Gastroesophageal sphincter (tissue), 4 donors: ENCODE measurements around the gene PTHLH. TPM values are rescaled to one million over a fixed set of nuclear protein-coding genes. Genes with fewer than 3 reads are reported as not detected.

Source experiments
- ATAC-seq: fragments of 150-250 bp; one replicate; pipeline ENCODE4 v1.9.1; 2016; ENCODE audit warnings: mild to moderate bottlenecking, moderate library complexity
- H3K27ac ChIP-seq, 4 donors: fragments of 200-600 bp; sonication (generic) in 3 of 4; 1 replicate in 3 of 4; 2 replicates in 1 of 4; pipeline ENCODE4 v1.5.1; 2016 to 2019
- H3K27me3 ChIP-seq: fragments of 200-600 bp; sonication (generic); one replicate; pipeline ENCODE4 v1.5.1; 2019
- H3K36me3 ChIP-seq, 2 donors: fragments of 200-600 bp; sonication (generic); one replicate each; pipeline ENCODE4 v1.5.1; 2019; ENCODE audit warnings: control low read depth in 1 of 2
- H3K4me1 ChIP-seq, 3 donors: fragments of 200-600 bp; sonication (generic); 1 replicate in 2 of 3; 2 replicates in 1 of 3; pipeline ENCODE4 v1.5.1; 2016 to 2019; ENCODE audit warnings: control low read depth in 2 of 3
- H3K4me3 ChIP-seq, 2 donors: fragments of 200-600 bp; sonication (generic); one replicate each; pipeline ENCODE4 v1.5.1; 2019; ENCODE audit warnings: mild to moderate bottlenecking in 1 of 2, moderate library complexity in 1 of 2
- H3K9me3 ChIP-seq, 3 donors: fragments of 200-600 bp; sonication (generic); one replicate each; pipeline ENCODE4 v1.5.1; 2017 to 2019; ENCODE audit warnings: control low read depth in 2 of 3
- EP300 ChIP-seq: sonication (generic); formaldehyde crosslinking; IDR thresholded peaks from one replicate; pipeline ENCODE4 v1.6.1; 2017; ENCODE audit warnings: antibody characterized with exemption, mild to moderate bottlenecking
- POLR2A ChIP-seq, 2 donors: fragments of 450-650 bp; IDR thresholded peaks; one replicate each; pipeline ENCODE4 v1.6.1; 2017; ENCODE audit warnings: antibody characterized with exemption in 2 of 2, mild to moderate bottlenecking in 2 of 2, moderate library complexity in 1 of 2
- POLR2AphosphoS5 ChIP-seq: sonication (generic); formaldehyde crosslinking; IDR thresholded peaks from one replicate; pipeline ENCODE4 v1.6.1; 2017; ENCODE audit warnings: antibody characterized with exemption
- WGBS, 2 donors: methylation state at CpG; one replicate each; pipeline ENCODE4 v1.1.5; 2018; ENCODE audit warnings: low coverage in 1 of 2; 5-methylcytosine and 5-hydroxymethylcytosine counted together
- total RNA-seq, 4 donors: library from RNA; depleted of rRNA; stranded (reverse); fragments of >200 nt; gene quantifications; one replicate each; pipeline ENCODE4 v1.1.0, GENCODE V29; 2016
- TF ChIP-seq, protein P1 (sequence below), 4 experiments: fragments of 200-600 bp in 2 of 4; fragments of 450-650 bp in 2 of 4; sonication (generic) in 1 of 4; IDR thresholded peaks; one replicate each; pipeline ENCODE4 v1.5.1; 2017 to 2019; ENCODE audit warnings: antibody characterized with exemption in 4 of 4, mild to moderate bottlenecking in 2 of 4, moderate library complexity in 2 of 4

Gene PTHLH
- total RNA-seq, 4 donors from 2014 or later, result 0.47 to 3.3 (median 1.9) TPM

- Histone ChIP-seq H3K4me3 (no peak overlapping the region), H3K4me1 (no peaks in the 10 kb centered on the region), H3K36me3 (no peaks in the 10 kb centered on the region), H3K27me3 (no peaks in the 10 kb centered on the region), H3K27ac (no peak overlapping the region), H3K9me3 (no peaks in the 10 kb centered on the region)
- TF ChIP-seq POLR2AphosphoS5, result no peak
- no peak for ATAC-seq
- WGBS, 2 donors, result 95% methylated on average over 4 of the region's 4 CpGs
Observed at GRCh38 chr12:27940245-27940644, 32.3 kb downstream of the PTHLH start.

GRCh38 chr12:27937768-27938167 is 34.8 kb downstream of the PTHLH start:
- no peaks in the 10 kb centered on the region for H3K27me3 ChIP-seq
- TF ChIP-seq POLR2AphosphoS5 (no peak), POLR2A (IDR thresholded peaks at IDR 0.05) (no peak)
- no peaks in the 10 kb centered on the region for H3K4me1 ChIP-seq
- no peak for ATAC-seq
- H3K36me3 ChIP-seq, result no peaks in the 10 kb centered on the region
- H3K4me3 ChIP-seq, result no peak overlapping the region
- WGBS, 2 donors, result 46 to 68% methylated on average over 2 of the region's 2 CpGs
- H3K9me3 ChIP-seq, result no peaks in the 10 kb centered on the region
- H3K27ac ChIP-seq, result no peak overlapping the region

DNA sequence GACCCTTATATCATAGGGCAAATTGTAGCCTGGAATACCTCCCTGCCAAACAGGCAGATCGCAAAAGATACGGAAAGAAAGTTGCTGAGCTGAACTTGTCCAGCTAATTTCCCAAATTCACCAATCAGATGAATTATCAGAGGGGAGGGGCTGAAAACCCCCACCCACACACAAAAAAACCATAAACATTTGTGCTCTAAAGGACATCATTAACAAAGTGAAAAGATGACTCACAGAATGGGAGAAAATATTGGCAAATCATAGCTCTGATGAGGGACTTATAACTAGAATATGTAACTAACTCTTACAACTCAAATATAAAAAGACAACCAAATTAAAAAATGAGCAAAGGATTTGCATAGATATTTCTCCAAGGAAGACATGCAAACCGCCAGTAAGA is 36.3 kb downstream of the PTHLH start:
- Histone ChIP-seq H3K27ac (no peak overlapping the region), H3K36me3 (no peaks in the 10 kb centered on the region), H3K27me3 (no peaks in the 10 kb centered on the region), H3K9me3 (no peaks in the 10 kb centered on the region), H3K4me3 (no peak overlapping the region), H3K4me1 (no peaks in the 10 kb centered on the region)
- 44 to 80% methylated on average over 2 to 3 of the region's 3 CpGs for WGBS, 2 donors
- ATAC-seq, result no peak
- TF ChIP-seq EP300 (no peak), POLR2A (IDR thresholded peaks at IDR 0.05) (no peak), POLR2AphosphoS5 (no peak)
- TF ChIP-seq, protein P1, sequence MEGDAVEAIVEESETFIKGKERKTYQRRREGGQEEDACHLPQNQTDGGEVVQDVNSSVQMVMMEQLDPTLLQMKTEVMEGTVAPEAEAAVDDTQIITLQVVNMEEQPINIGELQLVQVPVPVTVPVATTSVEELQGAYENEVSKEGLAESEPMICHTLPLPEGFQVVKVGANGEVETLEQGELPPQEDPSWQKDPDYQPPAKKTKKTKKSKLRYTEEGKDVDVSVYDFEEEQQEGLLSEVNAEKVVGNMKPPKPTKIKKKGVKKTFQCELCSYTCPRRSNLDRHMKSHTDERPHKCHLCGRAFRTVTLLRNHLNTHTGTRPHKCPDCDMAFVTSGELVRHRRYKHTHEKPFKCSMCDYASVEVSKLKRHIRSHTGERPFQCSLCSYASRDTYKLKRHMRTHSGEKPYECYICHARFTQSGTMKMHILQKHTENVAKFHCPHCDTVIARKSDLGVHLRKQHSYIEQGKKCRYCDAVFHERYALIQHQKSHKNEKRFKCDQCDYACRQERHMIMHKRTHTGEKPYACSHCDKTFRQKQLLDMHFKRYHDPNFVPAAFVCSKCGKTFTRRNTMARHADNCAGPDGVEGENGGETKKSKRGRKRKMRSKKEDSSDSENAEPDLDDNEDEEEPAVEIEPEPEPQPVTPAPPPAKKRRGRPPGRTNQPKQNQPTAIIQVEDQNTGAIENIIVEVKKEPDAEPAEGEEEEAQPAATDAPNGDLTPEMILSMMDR (IDR thresholded peaks at IDR 0.05), result no peak

DNA sequence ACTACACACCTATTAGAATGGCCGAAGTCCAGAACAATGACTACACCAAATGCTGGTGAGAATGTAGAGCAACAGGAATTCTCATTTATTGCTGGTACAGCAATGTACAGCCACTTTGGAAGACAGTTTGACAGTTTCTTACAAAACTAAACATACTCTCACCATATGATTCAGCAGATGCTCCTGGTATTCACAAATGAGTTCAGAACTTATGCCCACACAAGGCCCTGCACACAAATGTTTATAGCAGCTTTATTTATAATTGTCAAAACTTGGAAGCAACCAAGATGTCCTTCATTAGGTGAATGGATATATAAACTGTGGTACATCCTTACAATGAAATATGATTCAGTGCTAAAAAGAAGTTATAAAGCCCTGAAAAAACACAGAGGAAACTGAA is 38.3 kb downstream of the PTHLH start:
- no peak for ATAC-seq
- Histone ChIP-seq H3K4me1 (no peaks in the 10 kb centered on the region), H3K4me3 (no peak overlapping the region), H3K27me3 (no peaks in the 10 kb centered on the region), H3K27ac (no peak overlapping the region), H3K36me3 (no peaks in the 10 kb centered on the region), H3K9me3 (no peaks in the 10 kb centered on the region)
- TF ChIP-seq, protein P1 (IDR thresholded peaks at IDR 0.05), result no peak
- TF ChIP-seq POLR2A (IDR thresholded peaks at IDR 0.05), result no peak
- no peak for TF ChIP-seq EP300
- no peak for TF ChIP-seq POLR2AphosphoS5
- 55 to 100% methylated on average over 1 of the region's 1 CpG for WGBS, 2 donors

DNA sequence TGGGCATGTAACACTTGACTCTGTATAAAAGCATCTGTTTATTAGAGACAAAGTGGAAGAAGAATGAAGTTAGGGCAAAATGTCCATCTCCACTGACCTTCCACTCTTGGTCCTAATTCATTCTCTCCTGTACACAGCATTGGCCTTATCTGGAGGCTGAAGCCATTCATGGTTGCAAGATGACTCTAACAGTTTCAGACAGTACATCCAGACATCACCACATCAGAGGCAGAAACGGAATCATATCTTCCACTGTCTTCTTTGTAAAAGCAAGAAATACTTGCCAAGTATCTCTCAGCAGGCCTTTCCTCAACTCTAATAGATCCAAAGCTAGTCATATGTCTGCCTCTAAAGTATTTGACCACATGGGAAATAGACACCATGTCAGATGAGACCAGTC is 41.1 kb downstream of the PTHLH start:
- WGBS, 2 donors, result 70 to 100% methylated on average over 1 of the region's 1 CpG
- Histone ChIP-seq H3K27me3 (no peaks in the 10 kb centered on the region), H3K9me3 (no peaks in the 10 kb centered on the region), H3K36me3 (no peaks in the 10 kb centered on the region), H3K4me3 (no peak overlapping the region), H3K4me1 (no peaks in the 10 kb centered on the region), H3K27ac (no peak overlapping the region)
- ATAC-seq, result no peak
- TF ChIP-seq, protein P1 (IDR thresholded peaks at IDR 0.05), result no peak
- TF ChIP-seq POLR2AphosphoS5, result no peak
- no peak for TF ChIP-seq EP300
- no peak for TF ChIP-seq POLR2A (IDR thresholded peaks at IDR 0.05)

- Histone ChIP-seq H3K9me3 (no peaks in the 10 kb centered on the region), H3K4me1 (peaks cover 0 to 6% (median 0%) of the 10 kb centered on the region in 3 donors), H3K36me3 (no peaks in the 10 kb centered on the region), H3K27ac (no peak overlapping the region), H3K4me3 (no peak overlapping the region), H3K27me3 (no peaks in the 10 kb centered on the region)
- WGBS, 2 donors, result 60 to 74% methylated on average over 2 of the region's 2 CpGs
- TF ChIP-seq EP300, result no peak
- no peak for ATAC-seq
Observed at GRCh38 chr12:27927347-27927746, 45.2 kb downstream of the PTHLH start.
